Neural cell (in vitro differentiated cells): ENCODE data around the gene AGPAT4. TPM values are rescaled to one million over a fixed set of nuclear protein-coding genes. Genes with fewer than 3 reads are reported as not detected.

Experiments used
- H2AFZ ChIP-seq: fragments of 200-600, 300-800 bp; sonication (generic), shearing (Covaris generic); 2 replicates; pipeline ENCODE4 v1.6.0; 2014; ENCODE audit warnings: low read depth, mild to moderate bottlenecking, antibody characterized with exemption, low read length, moderate library complexity
- H3F3A ChIP-seq: fragments of 200-600 bp; shearing (Covaris generic); 2 replicates; pipeline ENCODE4 v1.6.1; 2016; ENCODE audit warnings: mild to moderate bottlenecking, moderate library complexity, mixed read lengths, antibody characterized with exemption, low read length; ENCODE audit not compliant: insufficient read depth, poor library complexity, severe bottlenecking
- H3K27ac ChIP-seq: fragments of 200-600, 300-800 bp; sonication (generic), shearing (Covaris generic); 2 replicates; pipeline ENCODE4 v1.5.1; 2014; ENCODE audit warnings: mild to moderate bottlenecking, low read length, moderate library complexity
- H3K27me3 ChIP-seq: fragments of 300-800, 200-600 bp; sonication (generic), shearing (Covaris generic); 2 replicates; pipeline ENCODE4 v1.6.0; 2014; ENCODE audit warnings: mild to moderate bottlenecking, low read depth, low read length, moderate library complexity; ENCODE audit not compliant: insufficient read depth
- H3K36me3 ChIP-seq: fragments of 300-800, 200-600 bp; sonication (generic), shearing (Covaris generic); 2 replicates; pipeline ENCODE4 v1.5.1; 2014; ENCODE audit warnings: mild to moderate bottlenecking, antibody characterized with exemption, low read length, moderate library complexity; ENCODE audit not compliant: insufficient read depth
- H3K4me2 ChIP-seq: fragments of 300-800, 200-600 bp; sonication (generic), shearing (Covaris generic); 2 replicates; pipeline ENCODE4 v1.6.0; 2014; ENCODE audit warnings: mild to moderate bottlenecking, low read length
- H3K4me3 ChIP-seq: fragments of 300-800, 200-600 bp; sonication (generic), shearing (Covaris generic); 2 replicates; pipeline ENCODE4 v1.5.1; 2014; ENCODE audit warnings: mild to moderate bottlenecking, low read length, moderate library complexity
- H3K79me2 ChIP-seq: fragments of 200-600 bp; shearing (Covaris generic); replicated peaks from 2 replicates; pipeline ENCODE4 v1.6.0; 2014; ENCODE audit warnings: mild to moderate bottlenecking, low read length, moderate library complexity; ENCODE audit not compliant: insufficient read depth
- H3K9ac ChIP-seq: fragments of 300-800, 200-600 bp; sonication (generic), shearing (Covaris generic); 2 replicates; pipeline ENCODE4 v1.6.1; 2016; ENCODE audit warnings: mild to moderate bottlenecking, low read length, mixed read lengths
- H3K9me2 ChIP-seq: fragments of 200-600 bp; shearing (Covaris generic); 2 replicates; pipeline ENCODE4 v1.6.1; 2016; ENCODE audit warnings: mild to moderate bottlenecking, low read length, mixed read lengths; ENCODE audit not compliant: insufficient read depth
- H3K9me3 ChIP-seq: fragments of 200-600, 300-800 bp; sonication (generic), shearing (Covaris generic); 2 replicates; pipeline ENCODE4 v1.6.1; 2016; ENCODE audit warnings: mild to moderate bottlenecking, mixed run types, low read length, moderate library complexity, mixed read lengths
- H4K20me1 ChIP-seq: fragments of 200-600 bp; shearing (Covaris generic); 2 replicates; pipeline ENCODE4 v1.6.1; 2016; ENCODE audit warnings: mild to moderate bottlenecking, mixed run types; ENCODE audit not compliant: insufficient read depth
- EP300 ChIP-seq: fragments of 450-650 bp; conservative IDR thresholded peaks from 2 replicates; pipeline ENCODE4 v1.6.1; 2014; ENCODE audit warnings: antibody characterized with exemption, mild to moderate bottlenecking, moderate library complexity; ENCODE audit not compliant: poor library complexity, severe bottlenecking
- EZH2 ChIP-seq: fragments of 200-600, 300-800 bp; shearing (Covaris generic), sonication (generic); IDR thresholded peaks from 2 replicates; pipeline ENCODE4 v1.6.1; 2014; ENCODE audit warnings: antibody characterized with exemption, low read length, borderline replicate concordance, mild to moderate bottlenecking; ENCODE audit not compliant: insufficient read depth, poor library complexity, severe bottlenecking
- MXI1 ChIP-seq: fragments of 450-650 bp; conservative IDR thresholded peaks from 2 replicates; pipeline ENCODE4 v1.6.1; 2014; ENCODE audit warnings: antibody characterized with exemption, mild to moderate bottlenecking; ENCODE audit not compliant: poor library complexity, severe bottlenecking
- POLR2AphosphoS5 ChIP-seq: IDR thresholded peaks from 2 replicates; pipeline ENCODE4 v1.6.1; 2012
- RAD21 ChIP-seq: fragments of 450-650 bp; conservative IDR thresholded peaks from 2 replicates; pipeline ENCODE4 v1.6.1; 2014; ENCODE audit warnings: antibody characterized with exemption, mild to moderate bottlenecking, moderate library complexity
- SMC3 ChIP-seq: fragments of 450-650 bp; conservative IDR thresholded peaks from 2 replicates; pipeline ENCODE4 v1.6.1; 2014; ENCODE audit warnings: antibody characterized with exemption, mild to moderate bottlenecking, moderate library complexity; ENCODE audit not compliant: poor library complexity
- TAF1 ChIP-seq: IDR thresholded peaks from 2 replicates; pipeline ENCODE4 v1.6.1; 2012; ENCODE audit warnings: low read depth
- polyA plus RNA-seq: library from polyadenylated mRNA; depleted of rRNA; stranded (reverse); fragments of >200 nt; gene quantifications from 2 replicates; pipeline ENCODE4 v1.2.3, GENCODE V29; 2014
- TF ChIP-seq, protein P1 (sequence below): fragments of 450-650 bp; IDR thresholded peaks from 2 replicates; pipeline ENCODE4 v1.5.1; 2014; ENCODE audit warnings: antibody characterized with exemption, mild to moderate bottlenecking, moderate library complexity; ENCODE audit not compliant: poor library complexity, severe bottlenecking
- TF ChIP-seq, protein P2 (sequence below): IDR thresholded peaks from 2 replicates; pipeline ENCODE4 v1.6.1; 2012; ENCODE audit warnings: borderline replicate concordance

Gene AGPAT4
- polyA plus RNA-seq, 1 donor from 2014 or later: 42.6 TPM

DNA sequence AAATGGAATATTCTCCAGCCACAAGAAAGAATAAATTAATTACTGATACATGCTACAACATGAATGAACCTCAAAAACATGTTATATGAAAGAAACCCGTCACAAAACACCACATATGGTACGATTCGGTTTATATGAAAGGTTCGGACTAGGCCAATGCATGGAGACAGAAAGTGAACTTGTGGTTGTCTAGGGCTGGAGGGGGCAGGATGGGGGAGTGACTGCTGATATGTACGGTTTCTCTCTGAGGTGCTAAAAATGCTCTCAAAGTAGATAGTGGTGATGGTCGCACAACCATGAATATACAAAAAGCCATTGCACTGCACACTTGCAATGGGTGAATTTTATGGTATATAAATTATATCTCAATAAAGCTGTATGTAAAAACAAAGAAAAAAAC, 18.3 kb downstream of the AGPAT4 start:
- H3K4me3 ChIP-seq: no peak overlapping the region
- no peaks in the 10 kb centered on the region for H3F3A ChIP-seq
- peaks cover 83% of the 10 kb centered on the region for H3K79me2 ChIP-seq
- no peak overlapping the region for H2AFZ ChIP-seq
- no peak overlapping the region for H3K4me2 ChIP-seq
- H3K36me3 ChIP-seq: peaks cover 6% of the 10 kb centered on the region
- H3K9me3 ChIP-seq: no peaks in the 10 kb centered on the region
- H4K20me1 ChIP-seq: peaks cover 3% of the 10 kb centered on the region
- H3K27ac ChIP-seq: no peak overlapping the region
- no peak overlapping the region for H3K9ac ChIP-seq
- H3K9me2 ChIP-seq: no peaks in the 10 kb centered on the region
- no peaks in the 10 kb centered on the region for H3K27me3 ChIP-seq
- TF ChIP-seq MXI1 (no peak), EP300 (no peak), SMC3 (no peak), EZH2 (no peak), TAF1 (no peak), POLR2AphosphoS5 (no peak), RAD21 (no peak)
- TF ChIP-seq, protein P1, sequence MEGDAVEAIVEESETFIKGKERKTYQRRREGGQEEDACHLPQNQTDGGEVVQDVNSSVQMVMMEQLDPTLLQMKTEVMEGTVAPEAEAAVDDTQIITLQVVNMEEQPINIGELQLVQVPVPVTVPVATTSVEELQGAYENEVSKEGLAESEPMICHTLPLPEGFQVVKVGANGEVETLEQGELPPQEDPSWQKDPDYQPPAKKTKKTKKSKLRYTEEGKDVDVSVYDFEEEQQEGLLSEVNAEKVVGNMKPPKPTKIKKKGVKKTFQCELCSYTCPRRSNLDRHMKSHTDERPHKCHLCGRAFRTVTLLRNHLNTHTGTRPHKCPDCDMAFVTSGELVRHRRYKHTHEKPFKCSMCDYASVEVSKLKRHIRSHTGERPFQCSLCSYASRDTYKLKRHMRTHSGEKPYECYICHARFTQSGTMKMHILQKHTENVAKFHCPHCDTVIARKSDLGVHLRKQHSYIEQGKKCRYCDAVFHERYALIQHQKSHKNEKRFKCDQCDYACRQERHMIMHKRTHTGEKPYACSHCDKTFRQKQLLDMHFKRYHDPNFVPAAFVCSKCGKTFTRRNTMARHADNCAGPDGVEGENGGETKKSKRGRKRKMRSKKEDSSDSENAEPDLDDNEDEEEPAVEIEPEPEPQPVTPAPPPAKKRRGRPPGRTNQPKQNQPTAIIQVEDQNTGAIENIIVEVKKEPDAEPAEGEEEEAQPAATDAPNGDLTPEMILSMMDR: no peak
- TF ChIP-seq, protein P2, sequence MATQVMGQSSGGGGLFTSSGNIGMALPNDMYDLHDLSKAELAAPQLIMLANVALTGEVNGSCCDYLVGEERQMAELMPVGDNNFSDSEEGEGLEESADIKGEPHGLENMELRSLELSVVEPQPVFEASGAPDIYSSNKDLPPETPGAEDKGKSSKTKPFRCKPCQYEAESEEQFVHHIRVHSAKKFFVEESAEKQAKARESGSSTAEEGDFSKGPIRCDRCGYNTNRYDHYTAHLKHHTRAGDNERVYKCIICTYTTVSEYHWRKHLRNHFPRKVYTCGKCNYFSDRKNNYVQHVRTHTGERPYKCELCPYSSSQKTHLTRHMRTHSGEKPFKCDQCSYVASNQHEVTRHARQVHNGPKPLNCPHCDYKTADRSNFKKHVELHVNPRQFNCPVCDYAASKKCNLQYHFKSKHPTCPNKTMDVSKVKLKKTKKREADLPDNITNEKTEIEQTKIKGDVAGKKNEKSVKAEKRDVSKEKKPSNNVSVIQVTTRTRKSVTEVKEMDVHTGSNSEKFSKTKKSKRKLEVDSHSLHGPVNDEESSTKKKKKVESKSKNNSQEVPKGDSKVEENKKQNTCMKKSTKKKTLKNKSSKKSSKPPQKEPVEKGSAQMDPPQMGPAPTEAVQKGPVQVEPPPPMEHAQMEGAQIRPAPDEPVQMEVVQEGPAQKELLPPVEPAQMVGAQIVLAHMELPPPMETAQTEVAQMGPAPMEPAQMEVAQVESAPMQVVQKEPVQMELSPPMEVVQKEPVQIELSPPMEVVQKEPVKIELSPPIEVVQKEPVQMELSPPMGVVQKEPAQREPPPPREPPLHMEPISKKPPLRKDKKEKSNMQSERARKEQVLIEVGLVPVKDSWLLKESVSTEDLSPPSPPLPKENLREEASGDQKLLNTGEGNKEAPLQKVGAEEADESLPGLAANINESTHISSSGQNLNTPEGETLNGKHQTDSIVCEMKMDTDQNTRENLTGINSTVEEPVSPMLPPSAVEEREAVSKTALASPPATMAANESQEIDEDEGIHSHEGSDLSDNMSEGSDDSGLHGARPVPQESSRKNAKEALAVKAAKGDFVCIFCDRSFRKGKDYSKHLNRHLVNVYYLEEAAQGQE: no peak

DNA sequence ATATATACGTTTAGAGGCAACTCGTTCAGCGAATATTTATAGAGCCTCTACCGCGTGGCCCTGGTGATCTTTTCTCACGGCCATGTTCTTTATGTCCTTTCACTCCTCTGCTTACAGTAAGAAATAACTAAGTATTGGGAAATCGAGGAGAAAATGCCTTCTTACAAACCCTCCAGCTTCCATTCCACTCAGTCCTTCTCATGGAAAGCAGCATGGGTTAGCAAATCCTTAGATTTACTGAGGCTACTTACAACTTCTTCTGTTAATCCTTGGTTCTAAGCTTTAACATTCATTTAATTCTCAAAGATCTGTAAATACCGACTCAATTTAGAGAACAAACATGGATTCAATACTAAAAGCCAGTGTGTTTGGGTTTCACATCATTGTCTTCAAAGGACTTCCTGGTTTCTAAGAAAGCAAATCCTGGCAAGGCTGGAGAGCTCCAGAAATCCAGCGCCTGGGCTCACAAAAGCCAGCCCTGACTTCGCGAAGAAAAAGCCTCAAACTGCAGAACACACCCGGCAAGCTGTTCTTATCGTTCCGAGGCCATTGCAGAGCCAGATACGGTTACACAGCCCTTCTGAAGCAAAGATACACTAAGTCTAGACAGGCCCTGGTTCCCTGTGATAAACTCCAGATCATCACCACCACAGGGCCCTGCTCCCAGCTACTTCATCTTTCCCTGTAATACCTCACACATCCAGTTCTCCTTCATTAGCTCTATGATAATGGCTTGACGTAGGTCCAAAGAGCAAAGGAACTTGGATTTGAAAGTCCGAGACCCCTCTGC, 19.2 kb downstream of the AGPAT4 start:
- no peak for TF ChIP-seq POLR2AphosphoS5
- TF ChIP-seq EZH2: no peak
- TF ChIP-seq, protein P2: no peak
- TF ChIP-seq EP300: no peak
- TF ChIP-seq SMC3: no peak
- TF ChIP-seq, protein P1: no peak
- no peak for TF ChIP-seq RAD21
- TF ChIP-seq MXI1: no peak
- TF ChIP-seq TAF1: no peak
- Histone ChIP-seq H3K4me2 (no peak overlapping the region), H3F3A (no peaks in the 10 kb centered on the region), H3K36me3 (peaks cover 3% of the 10 kb centered on the region), H3K9ac (no peak overlapping the region), H2AFZ (no peak overlapping the region), H3K4me3 (no peak overlapping the region), H3K9me2 (no peaks in the 10 kb centered on the region), H3K27me3 (no peaks in the 10 kb centered on the region), H3K9me3 (peaks cover 3% of the 10 kb centered on the region), H3K79me2 (peaks cover 85% of the 10 kb centered on the region), H4K20me1 (peaks cover 3% of the 10 kb centered on the region), H3K27ac (no peak overlapping the region)
